Muscle layer of colon (tissue), 2 donors: ENCODE data around the gene TGFA.

Experiments used
- H3K27ac ChIP-seq: one replicate; pipeline ENCODE4 v1.7.0; 2013; ENCODE audit warnings: low read depth, mild to moderate bottlenecking, low read length, moderate library complexity
- H3K27me3 ChIP-seq, 2 donors: one replicate each; pipeline ENCODE4 v1.7.0; 2013; ENCODE audit warnings: low read length in 2 of 2, mild to moderate bottlenecking in 2 of 2; ENCODE audit not compliant: insufficient read depth in 2 of 2, control insufficient read depth in 1 of 2
- H3K36me3 ChIP-seq: one replicate; pipeline ENCODE4 v1.7.0; 2013; ENCODE audit warnings: mild to moderate bottlenecking, low read length; ENCODE audit not compliant: insufficient read depth
- H3K4me1 ChIP-seq: one replicate; pipeline ENCODE4 v1.7.0; 2013; ENCODE audit warnings: mild to moderate bottlenecking, low read length; ENCODE audit not compliant: insufficient read depth
- H3K4me3 ChIP-seq, 2 donors: one replicate each; pipeline ENCODE4 v1.7.0; 2013; ENCODE audit warnings: low read length in 2 of 2, low read depth in 1 of 2, mild to moderate bottlenecking in 1 of 2, moderate library complexity in 1 of 2
- H3K9ac ChIP-seq: one replicate; pipeline ENCODE4 v1.7.0; 2013; ENCODE audit warnings: low read length
- H3K9me3 ChIP-seq: one replicate; pipeline ENCODE4 v1.7.0; 2013; ENCODE audit warnings: mild to moderate bottlenecking, low read length
- donor health status: abdominal sarcoma.
- donor health status: Adenocarcinoma of cecum.

TGFA gene

GRCh38 chr2:70399046-70399445 is 154.6 kb downstream of the TGFA start:
- Histone ChIP-seq H3K4me3 (no peak overlapping the region), H3K4me1 (no peaks in the 10 kb centered on the region), H3K27ac (no peak overlapping the region), H3K36me3 (no peaks in the 10 kb centered on the region), H3K27me3 (no peaks in the 10 kb centered on the region), H3K9me3 (no peaks in the 10 kb centered on the region), H3K9ac (no peak overlapping the region)
